Body of pancreas (tissue), 4 donors: ENCODE results near the gene PANX2. TPM values are rescaled to one million over a fixed set of nuclear protein-coding genes. Genes with fewer than 3 reads are reported as not detected.

Experiments
- ATAC-seq: fragments of 150-250 bp; one replicate; pipeline ENCODE4 v1.9.1; 2016
- DNase-seq, 4 donors: peaks; one replicate each; pipeline ENCODE4 v3.0.0-alpha.2; 2019
- H3K27ac ChIP-seq, 4 donors: fragments of 200-600 bp; sonication (generic); 1 replicate in 3 of 4; 2 replicates in 1 of 4; pipeline versions ENCODE4 v1.5.1 to v1.6.1; 2016 to 2019; ENCODE audit warnings: mild to moderate bottlenecking in 1 of 4, mixed read lengths in 1 of 4, moderate library complexity in 1 of 4
- H3K27me3 ChIP-seq, 2 donors: fragments of 200-600 bp; sonication (generic); one replicate each; pipeline ENCODE4 v1.6.0; 2016; ENCODE audit warnings: mild to moderate bottlenecking in 1 of 2
- H3K36me3 ChIP-seq, 2 donors: fragments of 200-600 bp; sonication (generic); replicated peaks in 1 of 2; 2 replicates each; pipeline ENCODE4 v1.5.1; 2016; ENCODE audit warnings: low read depth in 2 of 2; ENCODE audit not compliant: insufficient read depth in 1 of 2
- H3K4me1 ChIP-seq: fragments of 200-600 bp; sonication (generic); one replicate; pipeline ENCODE4 v1.6.0; 2016
- H3K4me3 ChIP-seq, 2 donors: fragments of 200-600 bp; sonication (generic); 1 replicate in 1 of 2; 2 replicates in 1 of 2; pipeline ENCODE4 v1.5.1; 2016 to 2019
- H3K9me3 ChIP-seq, 3 donors: fragments of 200-600 bp; sonication (generic); 1 replicate in 2 of 3; 2 replicates in 1 of 3; pipeline ENCODE4 v1.5.1; 2016
- POLR2A ChIP-seq, 3 donors: fragments of 450-650 bp; IDR thresholded peaks; one replicate each; pipeline ENCODE4 v1.6.1; 2016; ENCODE audit warnings: antibody characterized with exemption in 3 of 3, mild to moderate bottlenecking in 2 of 3
- WGBS, 2 donors: methylation state at CpG; one replicate each; pipeline ENCODE4 v1.1.5; 2017; 5-methylcytosine and 5-hydroxymethylcytosine counted together
- intact Hi-C: fragments of 100-400 bp; cut with DNase I; formaldehyde crosslinking; loops from one replicate; pipeline ENCODE4 v1.15.1; 2023
- total RNA-seq, 2 donors: library from RNA; depleted of rRNA; stranded (reverse); fragments of >200 nt; gene quantifications; one replicate each; pipeline ENCODE4 v1.1.0, GENCODE V29; 2016
- TF ChIP-seq, protein P1 (sequence below), 7 experiments: fragments of 450-650 bp in 4 of 7; fragments of 200-600 bp in 3 of 7; sonication (generic) in 3 of 7; IDR thresholded peaks; one replicate each; pipeline ENCODE4 v1.5.1; 2016 to 2019; ENCODE audit warnings: antibody characterized with exemption in 7 of 7

PANX2 gene
- total RNA-seq, 2 donors from 2014 or later = 0.33 to 3.1 TPM

DNA sequence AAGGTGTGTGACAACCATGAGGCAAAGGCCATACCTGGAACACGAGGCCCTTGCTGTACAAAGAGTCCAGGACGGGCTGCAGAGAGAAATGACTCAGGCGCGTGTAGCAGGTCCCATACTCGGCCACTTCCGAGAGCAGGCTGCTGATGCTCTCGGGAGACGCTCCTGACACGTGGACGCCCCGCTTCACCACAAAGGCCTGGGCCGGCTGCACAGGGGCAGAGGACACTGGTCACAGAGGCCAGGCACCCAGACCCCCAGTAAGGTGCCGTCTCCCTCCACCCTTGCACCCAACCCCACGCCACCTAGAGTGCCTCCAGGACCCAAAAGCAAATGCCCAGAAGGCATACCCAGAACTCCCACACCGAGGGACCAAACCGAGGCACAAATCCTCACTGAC is 58.8 kb downstream of the PANX2 start:
- WGBS, 2 donors = 94 to 98% methylated on average over 5 to 12 of the region's 16 CpGs
- ATAC-seq = no peak
- Histone ChIP-seq H3K36me3 (peaks cover 0 to 5% of the 10 kb centered on the region in 2 donors), H3K27ac (no peak overlapping the region), H3K27me3 (no peaks in the 10 kb centered on the region), H3K4me1 (peaks cover 9% of the 10 kb centered on the region), H3K9me3 (no peaks in the 10 kb centered on the region), H3K4me3 (no peak overlapping the region)
- intact Hi-C loops = no loop called here
- TF ChIP-seq, protein P1, sequence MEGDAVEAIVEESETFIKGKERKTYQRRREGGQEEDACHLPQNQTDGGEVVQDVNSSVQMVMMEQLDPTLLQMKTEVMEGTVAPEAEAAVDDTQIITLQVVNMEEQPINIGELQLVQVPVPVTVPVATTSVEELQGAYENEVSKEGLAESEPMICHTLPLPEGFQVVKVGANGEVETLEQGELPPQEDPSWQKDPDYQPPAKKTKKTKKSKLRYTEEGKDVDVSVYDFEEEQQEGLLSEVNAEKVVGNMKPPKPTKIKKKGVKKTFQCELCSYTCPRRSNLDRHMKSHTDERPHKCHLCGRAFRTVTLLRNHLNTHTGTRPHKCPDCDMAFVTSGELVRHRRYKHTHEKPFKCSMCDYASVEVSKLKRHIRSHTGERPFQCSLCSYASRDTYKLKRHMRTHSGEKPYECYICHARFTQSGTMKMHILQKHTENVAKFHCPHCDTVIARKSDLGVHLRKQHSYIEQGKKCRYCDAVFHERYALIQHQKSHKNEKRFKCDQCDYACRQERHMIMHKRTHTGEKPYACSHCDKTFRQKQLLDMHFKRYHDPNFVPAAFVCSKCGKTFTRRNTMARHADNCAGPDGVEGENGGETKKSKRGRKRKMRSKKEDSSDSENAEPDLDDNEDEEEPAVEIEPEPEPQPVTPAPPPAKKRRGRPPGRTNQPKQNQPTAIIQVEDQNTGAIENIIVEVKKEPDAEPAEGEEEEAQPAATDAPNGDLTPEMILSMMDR (IDR thresholded peaks at IDR 0.05) = no peak
- no peak for TF ChIP-seq POLR2A (IDR thresholded peaks at IDR 0.05)
- DNase-seq = no peak

Other genes with a start within 250 kb of the PANX2 start
- gene PIM3, start 210.0 kb upstream of the PANX2 start, total RNA-seq = 10 to 100 TPM; 57.3 to 98.9 TPM
- gene IL17REL, start 158.0 kb upstream of the PANX2 start, total RNA-seq = not detected
- gene TTLL8, start 112.4 kb upstream of the PANX2 start, total RNA-seq = not detected
- not detected for gene MLC1, start 85.3 kb upstream of the PANX2 start, total RNA-seq
- under 1 TPM in 1 of 2 donors, not detected in 1; 0.52 TPM for gene MOV10L1, start 80.7 kb upstream of the PANX2 start, total RNA-seq
- gene TRABD, start 15.2 kb downstream of the PANX2 start, total RNA-seq = 100 to 1,000 TPM in 1 of 2 donors, 10 to 100 TPM in 1; 82.8 to 110 TPM
- gene SELENOO, start 30.3 kb downstream of the PANX2 start, total RNA-seq = 10 to 100 TPM; 23.6 to 57.4 TPM
- gene TUBGCP6, start 74.3 kb downstream of the PANX2 start, total RNA-seq = 100 to 1,000 TPM in 1 of 2 donors, 10 to 100 TPM in 1; 61.2 to 121 TPM
- 100 to 1,000 TPM in 1 of 2 donors, 10 to 100 TPM in 1; 31.9 to 128 TPM for gene HDAC10, start 80.5 kb downstream of the PANX2 start, total RNA-seq
- gene MAPK12, start 91.0 kb downstream of the PANX2 start, total RNA-seq = 1 to 10 TPM; 3.9 to 4.6 TPM
- 1 to 10 TPM; 3.0 to 3.6 TPM for gene MAPK11, start 99.6 kb downstream of the PANX2 start, total RNA-seq
- 100 to 1,000 TPM; 113 to 140 TPM for gene PLXNB2, start 136.9 kb downstream of the PANX2 start, total RNA-seq
- gene DENND6B, start 156.3 kb downstream of the PANX2 start, total RNA-seq = 1 to 10 TPM; 3.4 to 7.3 TPM
- gene PPP6R2, start 172.6 kb downstream of the PANX2 start, total RNA-seq = 10 to 100 TPM; 48.8 to 53.4 TPM